8988T (cell line): Measurements from ENCODE around the gene GPR39.

Experiments
- DNase-seq: peaks from one replicate; pipeline ENCODE4 v3.0.0; 2011

The GPR39 gene

DNA sequence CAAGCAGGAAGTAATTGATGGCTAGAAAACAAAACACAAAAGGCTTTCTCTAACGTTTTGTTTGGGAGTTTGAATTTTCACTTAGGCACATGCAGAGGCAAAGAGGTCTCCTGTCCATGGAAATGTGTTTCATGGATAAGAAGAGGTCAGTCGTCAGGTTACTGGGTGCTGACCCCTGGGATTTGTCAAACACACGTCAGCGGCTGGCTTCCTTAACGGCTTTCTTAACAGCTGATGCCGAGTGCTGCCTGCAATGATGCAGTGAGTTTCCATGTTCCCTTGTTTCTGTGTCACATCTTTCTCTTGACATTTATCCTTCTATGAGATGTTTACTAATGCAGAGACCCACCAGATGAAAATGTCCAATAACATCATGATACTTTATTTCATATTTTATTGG lies 31.7 kb downstream of the GPR39 start:
- DNase-seq = no peak

DNA sequence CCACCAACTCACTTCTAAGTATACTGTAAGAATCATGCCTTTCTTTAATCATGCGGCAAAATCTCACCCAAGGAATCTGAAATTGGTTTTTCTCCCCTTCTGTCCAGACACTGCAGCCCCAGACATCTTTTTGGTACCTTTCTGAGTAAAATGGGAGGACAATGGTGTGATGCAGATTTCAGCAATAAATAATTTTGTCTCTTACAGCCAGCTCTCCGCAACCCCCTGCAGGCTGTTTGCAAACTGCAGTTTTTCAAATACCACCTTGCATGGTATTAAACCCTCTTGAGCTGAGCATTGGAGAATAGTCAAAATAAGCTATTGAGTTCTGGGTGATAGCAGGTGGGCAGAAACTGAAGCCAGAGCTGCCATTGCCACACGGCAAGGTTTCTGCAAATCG lies 32.2 kb downstream of the GPR39 start:
- DNase-seq = no peak

DNA sequence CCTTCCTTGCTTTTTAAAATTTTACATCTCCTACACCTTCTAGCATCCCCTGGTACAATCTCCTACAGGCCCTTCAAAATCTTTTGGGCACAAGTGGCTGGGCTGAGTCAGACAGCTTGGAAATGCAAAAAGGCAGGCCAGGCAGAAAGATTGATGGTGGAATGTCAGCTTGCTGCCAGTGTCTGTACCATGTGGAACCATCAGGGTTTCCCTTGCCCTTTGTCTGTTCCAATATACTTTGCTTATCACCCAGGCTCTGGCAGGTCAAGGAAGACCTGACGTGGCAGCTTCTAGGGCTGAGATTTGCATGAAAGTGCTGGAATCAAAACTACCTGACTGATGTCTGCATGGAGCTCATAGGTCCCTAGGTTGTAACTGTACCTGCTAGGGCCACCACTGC lies 33.3 kb downstream of the GPR39 start:
- DNase-seq = no peak

DNA sequence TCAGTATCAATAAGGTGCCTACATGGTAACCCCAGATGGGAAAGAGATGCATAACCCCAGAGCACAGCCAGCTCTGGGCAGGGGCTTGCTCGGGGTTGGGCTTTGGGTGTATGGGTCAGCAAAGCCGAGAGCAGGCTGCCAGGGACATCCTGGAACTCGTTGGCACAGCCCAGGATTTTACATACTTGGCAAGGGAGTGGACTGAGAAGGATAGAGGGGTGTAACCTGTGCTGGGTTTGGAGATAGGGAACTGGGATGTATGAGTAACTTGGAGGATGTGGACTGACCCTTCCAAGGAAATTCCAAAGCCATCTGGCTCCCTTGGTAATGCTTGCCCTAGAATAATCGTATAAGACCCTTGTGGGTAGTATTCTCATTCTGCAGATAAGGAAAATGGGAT lies 44.2 kb downstream of the GPR39 start:
- no peak for DNase-seq

DNA sequence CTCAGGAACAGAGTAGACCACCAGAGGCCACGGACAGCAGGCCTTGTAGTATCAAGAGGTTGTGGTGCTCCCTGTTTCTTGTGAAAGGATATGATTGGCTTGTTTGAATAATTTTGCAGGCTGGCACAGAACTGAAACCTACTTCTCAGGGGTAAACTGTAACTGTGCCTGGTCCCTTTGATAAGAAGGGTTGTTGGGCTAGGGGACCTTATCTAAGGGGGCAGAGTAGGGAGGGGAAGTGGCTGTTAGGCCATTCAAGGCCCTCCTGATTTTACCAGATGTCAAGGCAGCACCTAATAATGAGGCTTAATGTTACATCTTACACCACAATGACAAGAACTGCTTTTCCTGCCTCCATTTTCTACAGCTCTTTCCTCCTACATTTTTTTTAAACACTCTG lies 45.6 kb downstream of the GPR39 start:
- DNase-seq = no peak

DNA sequence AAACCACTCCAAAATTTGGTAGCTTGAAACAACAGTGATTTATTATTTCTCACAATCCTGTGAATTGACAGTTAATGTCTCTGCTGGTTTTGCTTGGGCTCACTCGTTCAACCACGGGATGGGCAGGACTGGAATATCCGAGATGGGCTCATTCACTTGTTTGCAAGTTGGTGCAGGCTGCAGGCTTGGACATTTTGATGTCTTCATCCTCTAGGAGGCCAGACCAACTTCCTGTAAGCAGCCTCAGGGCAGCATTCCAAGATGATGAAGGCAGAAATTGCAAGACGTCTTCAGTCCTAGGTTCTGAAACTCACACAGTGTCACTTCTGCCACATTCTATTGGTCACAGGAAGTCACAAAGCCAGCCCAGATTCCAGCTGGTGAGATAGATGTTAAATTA lies 47.1 kb downstream of the GPR39 start:
- no peak for DNase-seq

DNA sequence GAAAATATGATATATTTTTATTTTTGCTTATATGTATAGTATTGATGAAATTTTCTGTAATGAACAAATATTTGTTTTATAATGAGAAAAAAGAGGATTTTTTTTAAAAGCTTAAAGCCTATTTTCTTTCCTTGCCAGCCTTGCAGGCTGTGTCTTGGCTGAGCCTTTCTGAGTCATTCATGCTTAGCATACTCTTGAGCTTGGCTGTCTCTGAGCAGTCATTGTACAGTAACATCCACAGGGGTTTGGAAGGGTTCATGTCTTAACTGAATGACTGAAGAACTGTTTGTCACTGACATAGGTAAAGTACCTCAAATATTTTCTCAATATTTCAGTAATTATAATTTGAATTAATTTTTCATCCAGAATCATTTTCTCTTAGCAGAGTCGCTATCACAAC lies 49.3 kb downstream of the GPR39 start:
- no peak for DNase-seq

DNA sequence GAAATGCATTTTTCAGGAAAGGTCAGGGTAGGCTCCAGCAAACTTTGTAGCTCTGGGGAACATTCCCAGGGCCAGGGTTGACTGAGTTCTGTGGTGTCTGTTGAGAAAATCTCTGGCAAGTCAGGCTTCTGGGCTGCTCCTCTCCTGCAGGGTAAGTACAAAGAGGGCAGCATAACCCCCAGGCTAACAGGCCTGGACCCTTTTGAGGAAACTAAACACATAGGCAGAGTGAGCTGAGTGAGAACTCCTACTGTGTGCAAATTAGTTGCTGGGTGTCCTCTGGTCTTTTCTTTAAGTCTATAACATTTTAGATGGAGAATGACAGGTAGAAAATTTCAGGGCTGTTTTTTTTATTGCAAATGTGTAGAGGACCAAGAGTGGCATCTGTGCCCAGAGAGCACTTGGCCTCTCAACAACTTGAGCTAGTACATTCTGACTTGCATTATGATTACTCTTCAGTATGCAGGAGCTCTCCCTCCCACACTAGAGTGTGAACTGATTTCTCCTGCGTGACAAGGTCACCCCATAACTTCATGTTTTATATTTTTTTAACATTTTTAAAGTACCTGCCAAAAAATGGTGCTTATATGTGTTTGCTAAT lies 49.9 kb downstream of the GPR39 start:
- DNase-seq = no peak

DNA sequence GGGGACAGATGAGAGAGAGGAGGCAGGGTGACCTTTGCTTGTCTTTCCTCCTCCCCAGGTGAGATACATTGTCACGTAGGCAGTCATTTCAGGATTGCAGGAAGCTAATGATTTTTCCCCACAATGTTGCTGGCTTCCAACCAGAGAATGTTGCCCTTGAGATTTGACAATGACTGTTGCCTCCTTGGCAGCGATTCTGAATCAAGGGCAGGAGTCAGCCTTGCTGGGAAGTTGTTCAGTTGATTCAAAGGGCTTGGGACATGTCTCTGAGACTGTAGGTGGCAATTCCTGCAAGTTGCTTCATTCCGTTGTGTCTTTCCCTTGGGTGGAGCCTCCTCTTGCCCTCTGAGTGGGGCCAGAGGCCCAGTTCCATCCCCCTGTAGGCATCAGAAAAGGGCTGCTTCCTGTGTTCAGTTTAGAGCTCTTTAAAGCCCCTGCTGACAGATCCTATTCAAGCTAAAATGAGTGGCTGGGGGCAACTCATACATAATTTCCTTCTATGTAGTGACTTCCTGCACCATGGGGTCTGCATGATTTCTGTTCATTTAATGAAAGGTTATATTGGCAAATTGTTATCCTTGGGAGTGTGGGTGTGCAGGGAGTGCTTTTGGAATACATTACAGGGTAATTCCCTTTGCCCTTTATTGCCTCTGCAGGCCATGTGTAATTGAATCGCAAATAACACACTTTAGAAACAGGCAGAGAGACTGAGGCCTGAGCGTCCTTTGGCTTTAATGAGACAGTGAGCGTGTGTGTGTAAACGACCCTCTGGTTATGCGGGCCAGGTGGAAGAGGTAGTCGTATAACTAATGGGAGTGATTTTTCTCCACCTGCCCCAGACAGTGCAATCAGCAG lies 52.4 kb downstream of the GPR39 start:
- DNase-seq = no peak

DNA sequence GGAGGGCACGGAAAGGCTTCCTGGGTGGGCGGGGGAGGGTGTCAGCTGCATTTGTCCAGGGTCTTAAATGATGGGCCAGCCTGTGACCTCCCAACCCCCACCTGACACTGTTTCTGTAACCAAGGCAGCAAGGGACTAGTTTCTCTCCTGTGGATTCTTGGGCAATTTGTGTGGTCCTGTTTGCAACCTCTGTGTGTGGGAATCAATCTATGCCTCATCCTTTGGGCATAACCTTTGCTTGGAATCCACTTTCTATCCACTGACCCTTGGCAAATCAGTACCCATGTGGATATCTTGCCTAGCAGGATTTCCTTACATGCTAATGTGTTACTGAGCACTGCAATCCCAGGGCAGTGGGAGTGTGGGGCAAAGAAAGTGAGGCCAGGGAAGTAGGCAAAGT lies 54.1 kb downstream of the GPR39 start:
- no peak for DNase-seq

DNA sequence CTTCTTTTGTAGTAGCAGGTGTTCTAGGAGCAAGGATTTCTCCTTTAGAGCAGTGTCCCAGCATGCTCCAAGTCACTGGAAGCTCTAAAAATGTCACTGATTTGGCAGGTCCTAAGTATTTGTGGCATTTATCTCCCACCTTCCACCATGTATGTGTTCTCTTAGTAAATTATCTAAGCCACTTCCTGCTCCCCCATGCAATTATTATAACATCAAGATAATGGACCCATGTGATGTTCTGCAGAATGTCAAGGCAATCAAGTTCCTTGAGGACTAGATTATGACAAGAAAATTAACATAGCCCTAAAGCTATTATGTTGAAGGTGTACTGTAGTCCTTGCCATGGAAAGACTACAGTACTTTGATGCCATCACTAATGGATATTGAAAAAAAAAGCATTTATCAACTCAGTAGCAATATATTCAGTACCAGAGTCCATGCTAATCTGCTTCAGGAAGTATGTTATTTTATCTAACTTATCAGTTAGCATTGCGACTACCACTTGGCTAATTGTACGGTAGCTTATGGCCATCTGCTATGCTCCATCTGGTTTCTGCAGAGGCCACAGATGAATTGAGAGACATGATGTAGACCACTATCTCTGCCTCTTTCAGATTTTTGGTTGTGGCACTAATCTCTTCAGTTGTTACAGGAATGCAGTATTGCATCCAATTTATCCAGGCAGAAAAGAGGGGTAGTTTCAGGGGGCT lies 56.7 kb downstream of the GPR39 start:
- DNase-seq = no peak

DNA sequence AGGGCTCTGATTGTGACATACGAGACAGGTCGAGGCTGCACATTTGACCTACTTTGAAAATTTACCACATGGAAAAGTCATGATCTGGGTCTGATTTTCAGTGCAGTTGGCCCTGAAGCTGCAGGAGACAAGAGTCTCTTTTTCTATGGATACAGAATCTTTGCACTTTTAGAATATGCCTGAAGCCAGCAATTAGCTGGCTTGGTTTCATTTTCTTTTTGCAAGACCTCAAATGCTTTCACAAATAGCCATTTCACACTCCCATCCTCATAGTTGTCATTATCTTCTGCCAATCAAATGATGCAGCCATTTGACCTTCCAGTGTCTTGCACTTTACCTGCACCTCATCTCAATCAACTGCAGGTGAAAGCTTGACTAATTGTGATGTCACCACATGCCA lies 59.0 kb downstream of the GPR39 start:
- DNase-seq = no peak

DNA sequence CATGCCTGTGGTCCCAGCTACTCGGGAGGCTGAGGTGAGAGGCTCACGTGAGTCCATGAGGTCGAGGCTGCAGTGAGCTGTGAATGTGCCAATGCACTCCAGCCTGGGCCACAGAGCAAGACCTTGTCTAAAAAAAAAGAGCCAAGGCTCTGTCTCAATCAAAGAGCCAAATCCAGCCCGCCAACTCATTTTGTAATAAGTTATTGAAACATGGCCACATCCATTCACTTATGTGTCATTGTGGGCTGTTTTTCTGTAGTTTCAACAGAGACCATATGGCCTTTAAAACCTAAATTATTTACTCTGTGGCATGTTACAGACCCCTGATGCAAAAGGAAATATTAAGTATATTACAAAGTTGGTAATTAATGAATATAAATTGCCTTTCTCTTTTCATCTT lies 60.8 kb downstream of the GPR39 start:
- DNase-seq = no peak

DNA sequence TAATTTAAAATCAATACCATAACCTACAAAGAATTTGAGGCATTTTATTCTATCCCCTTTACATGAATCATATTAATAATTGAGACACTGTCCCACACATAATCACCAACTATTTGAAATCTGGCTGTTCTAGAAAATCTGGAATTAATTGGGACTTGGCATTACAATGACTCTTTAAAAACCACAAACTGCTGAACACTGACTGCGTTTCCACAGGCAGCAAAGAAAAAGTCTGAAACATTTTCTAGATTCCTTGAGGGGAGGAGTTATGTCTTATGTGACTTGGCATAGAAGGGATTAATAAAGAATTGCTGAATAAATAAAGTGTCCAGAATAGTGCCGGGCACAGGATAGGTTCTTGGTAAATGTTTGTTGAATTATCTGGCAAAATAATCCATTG lies 61.4 kb downstream of the GPR39 start:
- DNase-seq = no peak

DNA sequence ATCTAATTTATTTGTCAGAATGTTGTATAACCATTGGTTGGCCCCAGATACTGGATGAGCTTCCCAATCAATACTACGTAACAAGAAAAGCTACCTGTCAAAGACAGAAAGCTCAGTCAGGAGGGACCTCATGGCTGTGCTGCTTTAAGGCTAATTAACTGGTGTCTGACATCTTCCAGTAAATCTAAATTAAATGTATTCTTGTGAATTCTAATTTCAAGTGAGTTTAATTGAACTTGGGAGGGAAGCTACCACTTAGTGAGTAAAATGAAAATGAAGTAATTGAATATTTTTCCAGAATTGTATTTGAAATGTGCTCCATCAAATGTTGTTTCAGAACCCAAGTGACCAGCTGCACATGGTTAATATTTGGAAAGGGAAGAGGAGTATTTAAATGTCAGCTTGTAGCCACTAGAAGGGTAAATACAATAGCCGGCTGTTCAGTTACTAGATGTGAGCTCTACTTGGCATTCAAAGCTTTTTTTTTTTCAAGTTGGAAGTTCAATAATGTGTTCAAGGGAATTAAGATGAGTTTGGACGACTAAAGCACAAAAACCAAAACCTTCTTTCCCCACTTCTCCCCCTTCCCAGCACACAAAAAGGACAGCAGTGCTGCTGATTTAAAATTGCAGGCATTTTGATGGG lies 62.0 kb downstream of the GPR39 start:
- no peak for DNase-seq

DNA sequence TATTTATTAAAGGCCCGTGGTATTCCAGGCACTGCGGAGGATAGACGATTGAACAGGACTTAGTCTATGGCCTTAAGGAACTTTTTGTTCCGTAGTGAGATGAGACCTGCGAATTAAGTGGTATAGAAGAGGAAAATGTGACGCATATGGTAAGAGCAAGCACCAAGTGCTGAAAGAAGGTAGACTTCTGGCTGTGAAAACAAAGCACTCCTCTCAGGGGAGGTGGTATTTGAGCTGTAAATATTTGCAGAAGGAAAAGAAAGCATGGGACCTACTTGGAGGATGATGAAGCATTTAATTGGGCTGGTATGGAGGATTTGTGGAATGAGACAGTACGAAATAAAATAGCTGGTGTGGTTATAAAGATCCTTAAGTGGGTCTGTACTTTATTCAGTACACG lies 62.5 kb downstream of the GPR39 start:
- no peak for DNase-seq

DNA sequence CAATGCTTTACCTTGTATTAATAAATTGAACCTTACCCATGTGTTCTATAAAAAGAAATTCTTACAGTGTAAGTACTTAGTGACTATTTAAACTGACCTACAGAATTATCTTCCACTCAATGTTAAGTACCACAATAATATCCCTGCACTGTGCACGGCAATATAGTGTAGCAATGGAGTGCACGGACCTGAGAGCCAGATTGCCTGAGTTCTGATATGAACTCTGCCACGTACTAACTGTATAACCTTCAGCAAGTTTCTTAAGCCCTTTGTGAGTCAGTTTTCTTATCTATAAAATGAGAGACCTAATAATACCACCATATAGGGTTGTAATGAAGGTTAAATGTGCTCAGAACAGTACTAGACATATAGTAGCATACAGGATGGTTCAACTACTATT lies 66.2 kb downstream of the GPR39 start:
- no peak for DNase-seq

DNA sequence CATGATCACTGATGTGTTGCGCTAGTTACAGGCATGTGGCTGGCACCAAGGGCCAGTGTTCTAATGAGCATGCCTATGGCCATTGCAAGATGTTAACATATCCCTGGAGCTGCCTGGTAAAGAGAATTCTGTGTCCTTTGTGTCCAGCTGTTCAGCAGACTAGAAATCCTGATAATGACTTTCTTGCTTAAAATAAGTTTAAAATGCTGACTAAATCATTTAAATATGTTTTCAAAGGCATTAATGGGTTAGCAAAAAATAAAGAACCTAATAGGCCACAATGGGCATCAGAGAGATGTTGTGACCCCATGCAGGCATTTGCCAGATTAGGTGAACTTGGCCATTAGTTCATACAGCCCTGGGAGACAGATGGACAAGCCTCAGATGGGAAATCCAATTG lies 67.5 kb downstream of the GPR39 start:
- no peak for DNase-seq

DNA sequence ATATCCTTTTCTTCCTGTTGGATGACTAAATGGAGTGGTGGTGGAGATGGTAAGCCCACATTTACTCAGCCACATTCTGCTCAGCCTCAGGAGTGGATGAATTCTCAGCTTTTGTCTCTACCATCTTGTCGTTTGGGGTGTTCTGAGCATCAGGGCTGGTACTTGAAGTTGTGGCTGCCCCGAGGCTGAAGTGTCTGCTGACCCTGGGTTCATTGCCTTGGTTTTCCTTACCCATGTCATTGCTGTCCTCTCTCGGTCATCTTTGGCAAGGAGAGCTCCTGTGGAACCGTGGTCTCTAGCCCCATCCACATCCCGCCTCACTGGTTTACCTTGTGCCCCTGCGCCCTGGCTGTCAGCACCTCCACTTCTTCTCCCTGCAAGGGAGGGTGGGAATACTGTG lies 71.9 kb downstream of the GPR39 start:
- DNase-seq = no peak

DNA sequence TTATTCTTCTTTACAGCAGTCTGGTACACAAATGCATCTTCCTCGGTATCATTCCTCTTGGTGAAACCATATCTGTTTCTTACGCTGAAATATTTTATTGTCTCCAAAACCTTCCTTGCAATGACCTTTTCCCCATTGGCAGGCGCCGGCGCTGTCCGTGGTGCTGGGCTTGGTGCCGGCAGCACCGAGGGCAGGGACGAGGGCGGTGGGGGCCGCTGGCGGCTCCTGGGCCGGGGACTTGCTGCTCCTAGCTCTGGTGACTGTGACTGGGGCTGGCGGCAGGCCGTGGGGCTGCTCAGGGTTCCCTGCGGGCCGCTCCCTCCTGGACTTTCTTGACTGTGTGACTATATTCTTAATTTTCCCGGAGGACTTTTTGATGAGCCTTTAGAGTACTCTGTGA lies 72.5 kb downstream of the GPR39 start:
- DNase-seq = no peak

DNA sequence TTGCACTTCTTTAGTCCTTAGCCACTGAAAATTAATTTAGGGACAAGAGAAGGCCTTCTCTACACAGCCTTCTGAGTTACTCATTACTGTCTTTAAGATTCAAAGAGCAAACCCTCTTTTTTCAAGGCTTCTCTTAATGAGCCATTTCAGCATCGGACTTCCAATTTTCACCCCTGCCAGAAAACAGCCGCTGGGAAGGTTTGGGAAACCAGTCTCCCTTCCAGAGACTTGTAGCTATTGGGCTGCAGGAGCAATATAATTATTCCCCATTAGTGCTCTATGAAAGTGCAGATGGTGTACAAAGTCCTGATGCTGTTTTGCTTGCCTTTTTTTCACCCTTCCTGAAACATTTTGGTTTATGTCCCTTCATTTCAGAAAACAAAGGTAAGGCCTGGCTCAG lies 79.3 kb downstream of the GPR39 start:
- no peak for DNase-seq

DNA sequence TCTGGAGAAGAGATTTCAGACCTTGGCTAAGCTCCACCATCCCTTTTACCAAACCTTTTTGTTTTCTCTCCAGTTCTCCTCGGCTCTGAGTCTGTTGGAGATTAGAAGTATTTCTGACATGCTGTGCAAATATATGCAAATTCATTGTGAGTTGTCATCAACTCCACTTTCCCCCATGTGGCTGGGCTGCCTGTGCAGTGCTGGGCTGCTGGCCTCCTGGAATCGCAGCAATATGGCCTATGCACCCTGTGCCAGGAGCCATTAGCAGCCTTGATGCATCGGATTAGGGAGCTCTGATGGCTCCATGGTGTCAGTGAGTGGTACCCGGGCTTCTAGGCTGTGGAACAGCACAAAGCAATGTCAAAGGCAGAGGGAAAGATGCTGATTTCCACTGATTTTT lies 80.0 kb downstream of the GPR39 start:
- DNase-seq = no peak

DNA sequence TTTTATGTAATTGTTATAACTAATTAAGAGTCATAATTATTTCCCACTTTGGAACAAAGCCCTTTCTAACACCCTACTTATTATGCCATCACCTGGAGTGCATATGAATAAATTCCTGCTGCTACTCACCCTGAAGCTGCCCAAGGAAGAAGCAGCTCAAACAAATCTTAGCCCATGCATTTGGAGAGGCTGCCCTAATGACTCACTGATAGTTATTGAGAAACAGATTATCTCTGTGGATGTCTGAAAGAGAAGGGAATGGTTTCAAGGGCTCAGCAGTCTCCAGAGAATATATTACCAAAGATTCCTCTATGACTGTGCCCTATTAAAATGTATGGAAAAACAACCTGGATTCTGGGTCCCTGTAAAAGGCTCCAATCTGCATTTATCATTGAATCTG lies 81.0 kb downstream of the GPR39 start:
- no peak for DNase-seq

DNA sequence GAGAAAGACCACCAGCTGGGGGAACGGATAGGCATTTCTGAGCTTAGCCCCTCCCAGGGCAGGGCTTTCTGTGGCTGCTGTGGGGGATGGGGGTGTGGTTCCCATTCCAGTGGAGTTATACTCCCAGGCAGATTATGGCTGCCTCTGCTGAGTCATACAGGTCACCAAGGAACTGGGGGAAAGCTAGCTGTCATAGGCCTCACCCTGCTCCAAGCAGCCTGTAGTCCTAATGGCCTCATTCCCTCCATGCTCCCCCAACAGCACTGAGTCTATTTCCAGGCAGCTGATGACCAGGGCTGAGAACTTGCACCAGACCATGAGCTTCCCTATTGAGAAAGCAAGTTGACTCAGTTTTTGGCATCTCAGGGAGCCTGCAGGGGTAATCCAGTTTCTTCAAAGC lies 87.1 kb downstream of the GPR39 start:
- DNase-seq = no peak
